Endothelial cell of hepatic sinusoid (primary cell): ENCODE data around the gene PLEKHH2.
"Not testable (repeated sequence)": the region's sequence is repeated elsewhere in the genome, so short reads cannot be mapped to it uniquely, and the experiment has no call there.

Source experiments
- in situ Hi-C: cut with HindIII; loops from 2 replicates; pipeline ENCODE4 v1.10.0; 2017; ENCODE audit warnings: low sequenced_read_pairs

Gene PLEKHH2

GRCh38 chr2:43710866-43711265, 73.8 kb downstream of the PLEKHH2 start:
- in situ Hi-C loops, result loop anchor here (25.0 kb wide), 1 partner anchor 99 kb away; no protein-coding TSS in a partner anchor

- in situ Hi-C loops, result loop anchor here (25.0 kb wide), 1 partner anchor 102 kb away; no protein-coding TSS in a partner anchor
Measured at GRCh38 chr2:43714164-43714563, 77.1 kb downstream of the PLEKHH2 start.

- in situ Hi-C loops, result loop anchor here (25.0 kb wide), 1 partner anchor 103 kb away; no protein-coding TSS in a partner anchor
Measured at GRCh38 chr2:43715300-43716098, 78.4 kb downstream of the PLEKHH2 start.

- in situ Hi-C loops, result loop anchor here (25.0 kb wide), 1 partner anchor 105 kb away; no protein-coding TSS in a partner anchor
Measured at GRCh38 chr2:43717322-43717721, 80.3 kb downstream of the PLEKHH2 start.

- in situ Hi-C loops, result loop anchor here (25.0 kb wide), 1 partner anchor 106 kb away; no protein-coding TSS in a partner anchor
Measured at GRCh38 chr2:43718530-43719124, 81.6 kb downstream of the PLEKHH2 start.

- in situ Hi-C loops, result loop anchor here (5.0 to 25.0 kb wide), 2 partner anchors 38 to 113 kb away; no protein-coding TSS in a partner anchor
Measured at GRCh38 chr2:43724728-43725526, 87.9 kb downstream of the PLEKHH2 start.

- in situ Hi-C loops, result no loop called here
Measured at GRCh38 chr2:43725711-43726246, 88.7 kb downstream of the PLEKHH2 start.

- in situ Hi-C loops, result not testable (repeated sequence)
Measured at GRCh38 chr2:43726961-43727633, 90.0 kb downstream of the PLEKHH2 start.

- in situ Hi-C loops, result no loop called here
Measured at GRCh38 chr2:43727634-43728014, 90.6 kb downstream of the PLEKHH2 start.

GRCh38 chr2:43729491-43730174, 92.6 kb downstream of the PLEKHH2 start:
- in situ Hi-C loops, result no loop called here

GRCh38 chr2:43731211-43731610, 94.2 kb downstream of the PLEKHH2 start:
- in situ Hi-C loops, result no loop called here

- in situ Hi-C loops, result no loop called here
Measured at GRCh38 chr2:43736637-43737036, 99.6 kb downstream of the PLEKHH2 start.

- in situ Hi-C loops, result no loop called here
Measured at GRCh38 chr2:43737097-43737854, 100.2 kb downstream of the PLEKHH2 start.

GRCh38 chr2:43737855-43738254, 100.8 kb downstream of the PLEKHH2 start:
- in situ Hi-C loops, result no loop called here

GRCh38 chr2:43738257-43738656, 101.2 kb downstream of the PLEKHH2 start:
- in situ Hi-C loops, result no loop called here

- in situ Hi-C loops, result no loop called here
Measured at GRCh38 chr2:43743706-43744105, 106.6 kb downstream of the PLEKHH2 start.

- in situ Hi-C loops, result no loop called here
Measured at GRCh38 chr2:43745457-43745856, 108.4 kb downstream of the PLEKHH2 start.

GRCh38 chr2:43748333-43748732, 111.3 kb downstream of the PLEKHH2 start:
- in situ Hi-C loops, result no loop called here

GRCh38 chr2:43749583-43749982, 112.5 kb downstream of the PLEKHH2 start:
- in situ Hi-C loops, result no loop called here
